H1 (cell line): Measurements from ENCODE around the gene TNFAIP8. TPM values are rescaled to one million over a fixed set of nuclear protein-coding genes. Genes with fewer than 3 reads are reported as not detected.

ENCODE experiments used
- CTCF ChIA-PET: fragments of 300-600 bp; sonication (Branson Sonifier 250); formaldehyde crosslinking; loops from one replicate; lab custom pipeline; 2021; ENCODE audit not compliant: partially characterized antibody; lab: Charles Lee
- POLR2A ChIA-PET: fragments of 300-600 bp; sonication (Branson Sonifier 250); formaldehyde crosslinking; loops from one replicate; lab custom pipeline; 2021; ENCODE audit warnings: inconsistent platforms; ENCODE audit not compliant: partially characterized antibody; lab: Charles Lee
- DNase-seq, 2 experiments: peaks; one replicate each; pipeline versions ENCODE4 v3.0.0 to v3.0.0-alpha.2; 2010 to 2022; ENCODE audit warnings: low spot score in 2 of 2, low read depth in 1 of 2, mixed read lengths in 1 of 2
- FAIRE-seq: peaks from 2 replicates; lab custom pipeline; 2011; peaks lifted over from hg19 to GRCh38; lab: Jason Lieb, UNC
- H2AFZ ChIP-seq: 2 replicates; pipeline ENCODE4 v1.8.1; 2012; ENCODE audit warnings: low read length, inconsistent platforms
- H2AK5ac ChIP-seq: 2 replicates; pipeline ENCODE4 v1.6.1; 2013; ENCODE audit warnings: low read depth, low read length
- H2BK120ac ChIP-seq: replicated peaks from 2 replicates; pipeline ENCODE3; 2013; ENCODE audit warnings: low read depth, low read length, inconsistent platforms
- H2BK12ac ChIP-seq: 2 replicates; pipeline ENCODE4 v1.6.1; 2013; ENCODE audit warnings: low read depth, low read length
- H2BK15ac ChIP-seq: 2 replicates; pipeline ENCODE4 v1.6.1; 2013; ENCODE audit warnings: low read length
- H2BK20ac ChIP-seq: 2 replicates; pipeline ENCODE4 v1.6.1; 2013; ENCODE audit warnings: low read length
- H2BK5ac ChIP-seq: 2 replicates; pipeline ENCODE4 v1.6.1; 2013; ENCODE audit warnings: low read depth, low read length
- H3K14ac ChIP-seq: 2 replicates; pipeline ENCODE4 v1.6.1; 2013; ENCODE audit warnings: inconsistent platforms; ENCODE audit not compliant: insufficient read length
- H3K18ac ChIP-seq: 2 replicates; pipeline ENCODE4 v1.6.1; 2013; ENCODE audit warnings: low read length; ENCODE audit errors: extremely low read depth
- H3K23ac ChIP-seq: 2 replicates; pipeline ENCODE4 v1.6.1; 2013; ENCODE audit warnings: inconsistent platforms; ENCODE audit not compliant: insufficient read length
- H3K23me2 ChIP-seq: 2 replicates; pipeline ENCODE4 v1.6.1; 2013; ENCODE audit warnings: low read depth, low read length
- H3K27ac ChIP-seq: 2 replicates; pipeline ENCODE4 v1.6.1; 2011; ENCODE audit warnings: low read depth, low read length, inconsistent platforms
- H3K27me3 ChIP-seq, 4 experiments: replicated peaks in 1 of 4; 1 replicate in 1 of 4; 2 replicates in 3 of 4; pipeline versions ENCODE4 v1.6.1 to v1.8.1; 2011 to 2013; ENCODE audit warnings: low read length in 3 of 4, mild to moderate bottlenecking in 3 of 4, inconsistent platforms in 2 of 4, mixed read lengths in 2 of 4, moderate library complexity in 1 of 4; ENCODE audit not compliant: control insufficient read depth in 3 of 4, insufficient read depth in 3 of 4; ENCODE audit errors: extremely low read depth in 1 of 4
- H3K36me3 ChIP-seq, 4 experiments: 2 replicates each; pipeline versions ENCODE4 v1.6.1 to v1.8.1; 2011 to 2013; ENCODE audit warnings: mild to moderate bottlenecking in 4 of 4, low read length in 3 of 4, moderate library complexity in 2 of 4, control low read depth in 1 of 4, inconsistent platforms in 1 of 4; ENCODE audit not compliant: insufficient read depth in 4 of 4, control insufficient read depth in 2 of 4
- H3K4ac ChIP-seq: replicated peaks from 2 replicates; pipeline ENCODE3; 2013; ENCODE audit warnings: low read length, low read depth, mixed read lengths, inconsistent platforms; ENCODE audit not compliant: insufficient read length
- H3K4me1 ChIP-seq, 4 experiments: replicated peaks in 1 of 4; 1 replicate in 1 of 4; 2 replicates in 3 of 4; pipeline versions ENCODE4 v1.6.1 to v1.8.1; 2011 to 2013; ENCODE audit warnings: low read length in 3 of 4, inconsistent platforms in 2 of 4, mixed read lengths in 1 of 4; ENCODE audit not compliant: insufficient read depth in 4 of 4, control insufficient read depth in 3 of 4
- H3K4me2 ChIP-seq, 2 experiments: 2 replicates each; pipeline versions ENCODE4 v1.6.1 to v1.8.1; 2011 to 2013; ENCODE audit warnings: low read depth in 2 of 2, low read length in 2 of 2, control low read depth in 1 of 2, inconsistent platforms in 1 of 2, mild to moderate bottlenecking in 1 of 2; ENCODE audit not compliant: insufficient read depth in 1 of 2
- H3K4me3 ChIP-seq, 4 experiments: fragments of 200-600, 300-600 bp in 1 of 4; sonication (generic), shearing (Covaris generic), sonication (Bioruptor Twin) in 1 of 4; 2 replicates each; pipeline versions ENCODE4 v1.5.1 to v1.8.1; 2011 to 2016; ENCODE audit warnings: low read length in 4 of 4, low read depth in 3 of 4, control low read depth in 2 of 4, inconsistent platforms in 2 of 4, mild to moderate bottlenecking in 2 of 4, mixed read lengths in 1 of 4, moderate library complexity in 1 of 4; ENCODE audit not compliant: insufficient read depth in 2 of 4; ENCODE audit errors: extremely low read depth in 1 of 4
- H3K56ac ChIP-seq: replicated peaks from 2 replicates; pipeline ENCODE3; 2013; ENCODE audit warnings: low read depth, mild to moderate bottlenecking, mixed read lengths, low read length, inconsistent platforms; ENCODE audit not compliant: insufficient read length
- H3K79me1 ChIP-seq: 2 replicates; pipeline ENCODE4 v1.6.1; 2013; ENCODE audit warnings: low read depth, low read length, control low read depth
- H3K79me2 ChIP-seq, 2 experiments: 2 replicates each; pipeline versions ENCODE4 v1.6.1 to v1.8.1; 2012 to 2013; ENCODE audit warnings: low read length in 2 of 2, mild to moderate bottlenecking in 2 of 2, inconsistent platforms in 1 of 2; ENCODE audit not compliant: insufficient read depth in 2 of 2, control insufficient read depth in 1 of 2
- H3K9ac ChIP-seq, 4 experiments: replicated peaks in 1 of 4; 1 replicate in 1 of 4; 2 replicates in 3 of 4; pipeline versions ENCODE4 v1.6.1 to v1.8.1; 2011 to 2013; ENCODE audit warnings: low read depth in 3 of 4, low read length in 3 of 4, control low read depth in 2 of 4, mild to moderate bottlenecking in 2 of 4, moderate library complexity in 2 of 4, inconsistent platforms in 1 of 4; ENCODE audit errors: extremely low read depth in 1 of 4
- H3K9me3 ChIP-seq, 2 experiments: 2 replicates each; pipeline versions ENCODE4 v1.6.1 to v1.8.1; 2012 to 2013; ENCODE audit warnings: mild to moderate bottlenecking in 2 of 2, moderate library complexity in 2 of 2, control low read depth in 1 of 2, inconsistent platforms in 1 of 2, low read depth in 1 of 2, low read length in 1 of 2, mixed read lengths in 1 of 2; ENCODE audit not compliant: insufficient read depth in 2 of 2
- H4K20me1 ChIP-seq, 2 experiments: replicated peaks in 1 of 2; 2 replicates each; pipeline versions ENCODE3 to v1.8.1; 2011 to 2013; ENCODE audit warnings: inconsistent platforms in 2 of 2, low read length in 2 of 2, mild to moderate bottlenecking in 1 of 2; ENCODE audit not compliant: insufficient read depth in 2 of 2, control insufficient read depth in 1 of 2
- H4K5ac ChIP-seq: 2 replicates; pipeline ENCODE4 v1.6.1; 2013; ENCODE audit warnings: low read length, low read depth, mixed read lengths, inconsistent platforms; ENCODE audit not compliant: insufficient read length
- H4K8ac ChIP-seq: 2 replicates; pipeline ENCODE4 v1.8.0; 2013; ENCODE audit warnings: mild to moderate bottlenecking, moderate library complexity, low read length, inconsistent platforms; ENCODE audit not compliant: insufficient read depth; ENCODE audit errors: extremely low read depth
- H4K91ac ChIP-seq: replicated peaks from 2 replicates; pipeline ENCODE3; 2013; ENCODE audit warnings: low read length, mixed read lengths, inconsistent platforms; ENCODE audit not compliant: insufficient read length
- ATF3 ChIP-seq: IDR thresholded peaks from 2 replicates; pipeline ENCODE4 v1.6.1; 2011; ENCODE audit warnings: low read depth, mild to moderate bottlenecking, low read length; ENCODE audit not compliant: insufficient read depth
- CEBPB ChIP-seq: IDR thresholded peaks from 2 replicates; pipeline ENCODE4 v1.6.1; 2012; ENCODE audit warnings: low read depth, low read length
- EP300 ChIP-seq, 2 experiments: IDR thresholded peaks; 1 replicate in 1 of 2; 2 replicates in 1 of 2; pipeline ENCODE4 v1.6.1; 2011 to 2012; ENCODE audit warnings: low read depth in 2 of 2, low read length in 2 of 2, mild to moderate bottlenecking in 2 of 2, borderline replicate concordance in 1 of 2, inconsistent platforms in 1 of 2, moderate library complexity in 1 of 2
- GABPA ChIP-seq: IDR thresholded peaks from 2 replicates; pipeline ENCODE4 v1.6.1; 2011; ENCODE audit warnings: mild to moderate bottlenecking, low read length, moderate library complexity, borderline replicate concordance; ENCODE audit not compliant: insufficient read depth
- MAX ChIP-seq: IDR thresholded peaks from 2 replicates; pipeline ENCODE4 v1.6.1; 2012; ENCODE audit warnings: inconsistent platforms
- RAD21 ChIP-seq, 2 experiments: IDR thresholded peaks in 1 of 2; conservative IDR thresholded peaks in 1 of 2; 2 replicates each; pipeline ENCODE4 v1.6.1; 2011; ENCODE audit warnings: low read depth in 2 of 2, low read length in 2 of 2, improper control_type of control experiment in 1 of 2, inconsistent platforms in 1 of 2, mild to moderate bottlenecking in 1 of 2, moderate library complexity in 1 of 2
- RNF2 ChIP-seq: fragments of 200-900, 300-1000 bp; sonication (generic); IDR thresholded peaks from 2 replicates; pipeline ENCODE4 v1.7.1; 2016; ENCODE audit warnings: borderline replicate concordance, low read depth, mild to moderate bottlenecking, antibody characterized with exemption, low read length; ENCODE audit not compliant: poor library complexity, severe bottlenecking; ENCODE audit errors: missing control alignments
- YY1 ChIP-seq: IDR thresholded peaks from 2 replicates; pipeline ENCODE4 v1.6.1; 2011; ENCODE audit warnings: low read depth, mild to moderate bottlenecking, low read length
- WGBS, 2 experiments: shearing (Covaris generic) in 1 of 2; methylation state at CpG; one replicate each; pipeline versions ENCODE4 v1.1.6 to v1.1.7; 2013 to 2015; ENCODE audit warnings: low lambda C conversion rate in 2 of 2, mixed read lengths in 2 of 2, inconsistent platforms in 1 of 2, low coverage in 1 of 2, missing lambda C conversion rate in 1 of 2; ENCODE audit not compliant: insufficient replicate concordance in 2 of 2, insufficient coverage in 1 of 2, insufficient read length in 1 of 2; ENCODE audit errors: extremely low coverage in 1 of 2, missing lambda C conversion rate in 1 of 2; 5-methylcytosine and 5-hydroxymethylcytosine counted together
- polyA plus RNA-seq, 7 experiments: library from polyadenylated mRNA; depleted of rRNA in 3 of 7; stranded (reverse) in 5 of 7; unstranded in 2 of 7; fragments of >200 nt in 5 of 7; fragments of 200-250 nt in 2 of 7; gene quantifications; 1 replicate in 5 of 7; 2 replicates in 1 of 7; 4 replicates in 1 of 7; pipeline versions ENCODE4 v1.2.1 to v1.2.3, GENCODE V29; 2011 to 2013; ENCODE audit warnings: missing spikeins in 2 of 7, mixed read lengths in 2 of 7
- total RNA-seq: library from RNA; stranded (reverse); fragmentation: NEBNext Ultra II Directional; extraction: Animal tissue kit (Norgen Biotek cat#: 25700); gene quantifications from 2 replicates; pipeline ENCODE4 v1.2.1, GENCODE V29; 2021
- TF ChIP-seq, protein P1 (sequence below): IDR thresholded peaks from 2 replicates; pipeline ENCODE4 v1.6.1; 2011; ENCODE audit warnings: low read length, improper control_type of control experiment

Gene TNFAIP8
- total and polyA plus RNA-seq, 2 of the 8 experiments (the other 6 are each of a cell fraction or from before 2014, with no cell fraction given), result 12.4 to 19.3 TPM

GRCh38 chr5:119336262-119336661 lies 19.6 kb upstream of the TNFAIP8 start:
- Histone ChIP-seq H3K4me2 (no peak overlapping the region), H3K14ac (no peak overlapping the region), H3K9ac (no peak overlapping the region), H3K27me3 (no peaks in the 10 kb centered on the region), H3K4ac (no peak overlapping the region), H2BK15ac (no peak overlapping the region), H4K20me1 (no peaks in the 10 kb centered on the region), H3K23me2 (no peaks in the 10 kb centered on the region), H4K8ac (no peak overlapping the region), H2AK5ac (no peak overlapping the region), H2BK20ac (no peak overlapping the region), H4K5ac (no peak overlapping the region), H3K18ac (no peak overlapping the region), H3K23ac (no peak overlapping the region), H2AFZ (no peak overlapping the region), H3K36me3 (no peaks in the 10 kb centered on the region), H2BK5ac (no peak overlapping the region), H3K27ac (no peak overlapping the region), H4K91ac (no peak overlapping the region), H3K4me3 (no peak overlapping the region), H3K9me3 (no peaks in the 10 kb centered on the region), H2BK12ac (no peak overlapping the region), H2BK120ac (no peak overlapping the region), H3K79me1 (no peaks in the 10 kb centered on the region; the same call in 1 of the 2 replicates), H3K56ac (no peak overlapping the region), H3K4me1 (peaks cover 0 to 3% (median 0%) of the 10 kb centered on the region in 4 experiments; a peak in 2 of 7 replicates), H3K79me2 (no peaks in the 10 kb centered on the region)
- TF ChIP-seq CEBPB (no peak), ATF3 (no peak), MAX (no peak), RNF2 (no peak), EP300 (IDR thresholded peaks at IDR 0.05; ENCODE audit: borderline replicate concordance in 1 of 2, low read depth in 2 of 2, low read length in 2 of 2) (no peak), GABPA (no peak), RAD21 (IDR thresholded peaks at IDR 0.05 in 1 of 2, conservative IDR thresholded peaks at IDR 0.05 in 1 of 2; ENCODE audit: low read depth in 2 of 2, low read length in 2 of 2) (no peak), YY1 (no peak)
- TF ChIP-seq, protein P1, sequence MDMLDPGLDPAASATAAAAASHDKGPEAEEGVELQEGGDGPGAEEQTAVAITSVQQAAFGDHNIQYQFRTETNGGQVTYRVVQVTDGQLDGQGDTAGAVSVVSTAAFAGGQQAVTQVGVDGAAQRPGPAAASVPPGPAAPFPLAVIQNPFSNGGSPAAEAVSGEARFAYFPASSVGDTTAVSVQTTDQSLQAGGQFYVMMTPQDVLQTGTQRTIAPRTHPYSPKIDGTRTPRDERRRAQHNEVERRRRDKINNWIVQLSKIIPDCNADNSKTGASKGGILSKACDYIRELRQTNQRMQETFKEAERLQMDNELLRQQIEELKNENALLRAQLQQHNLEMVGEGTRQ, result no peak
- FAIRE-seq (no peak), DNase-seq (no peak)
- POLR2A ChIA-PET, result interaction anchor here (1.2 to 1.4 kb wide), 2 partner anchors 8 to 10 kb away, joined by 3 to 4 read pairs; no protein-coding TSS in a partner anchor
- WGBS, 2 experiments, result 82% methylated on average over 1 of the region's 1 CpG; no CpG with 5 or more reads in 1 of the 2 experiments
- CTCF ChIA-PET, result interaction anchor here (0.6 to 5.2 kb wide), 14 partner anchors 9 to 348 kb away, joined by 3 to 28 read pairs (median 3); partner anchors contain the start of gene DTWD2
